Measurements from ENCODE around the gene KCTD11. TPM values are rescaled to one million over a fixed set of nuclear protein-coding genes. Genes with fewer than 3 reads are reported as not detected.

KCTD11 gene
- total RNA-seq, 4 donors from 2014 or later: 30.3 to 65.4 (median 42.8) TPM

DNA sequence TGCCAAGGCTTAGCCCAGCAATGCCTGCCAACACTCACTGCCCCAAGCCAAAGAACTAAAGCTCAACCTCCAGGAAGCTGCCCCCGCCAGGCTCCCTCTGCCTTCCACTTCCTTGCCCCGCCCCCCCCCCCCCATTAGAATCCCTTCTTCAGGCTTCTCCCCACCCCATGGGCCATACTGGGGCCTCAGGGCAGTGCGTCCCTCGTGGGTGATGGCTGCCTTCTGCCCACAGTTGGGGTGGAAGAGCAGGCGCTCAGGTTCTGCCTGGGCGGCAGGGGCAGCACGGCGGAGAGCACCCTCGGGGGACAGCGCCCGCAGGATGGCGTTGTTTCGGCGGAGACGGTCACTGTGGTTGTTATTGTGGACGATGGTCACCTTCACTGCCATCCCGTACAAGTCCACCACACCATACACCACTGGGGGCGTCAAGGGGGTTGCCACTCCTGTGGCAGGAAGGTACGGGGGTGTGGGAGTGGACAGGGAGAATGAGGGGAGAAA, 26.9 kb upstream of the KCTD11 start:
- no peak for DNase-seq (ENCODE audit: low spot score in 2 of 2)
- WGBS, 2 donors: 89 to 95% methylated on average over 18 to 19 of the region's 19 CpGs
- no peak overlapping the region for H3K4me3 ChIP-seq (ENCODE audit: low read depth, poor library complexity, severe bottlenecking)
- no peak for TF ChIP-seq POLR2A (IDR thresholded peaks at IDR 0.05)
- TF ChIP-seq, protein P1, sequence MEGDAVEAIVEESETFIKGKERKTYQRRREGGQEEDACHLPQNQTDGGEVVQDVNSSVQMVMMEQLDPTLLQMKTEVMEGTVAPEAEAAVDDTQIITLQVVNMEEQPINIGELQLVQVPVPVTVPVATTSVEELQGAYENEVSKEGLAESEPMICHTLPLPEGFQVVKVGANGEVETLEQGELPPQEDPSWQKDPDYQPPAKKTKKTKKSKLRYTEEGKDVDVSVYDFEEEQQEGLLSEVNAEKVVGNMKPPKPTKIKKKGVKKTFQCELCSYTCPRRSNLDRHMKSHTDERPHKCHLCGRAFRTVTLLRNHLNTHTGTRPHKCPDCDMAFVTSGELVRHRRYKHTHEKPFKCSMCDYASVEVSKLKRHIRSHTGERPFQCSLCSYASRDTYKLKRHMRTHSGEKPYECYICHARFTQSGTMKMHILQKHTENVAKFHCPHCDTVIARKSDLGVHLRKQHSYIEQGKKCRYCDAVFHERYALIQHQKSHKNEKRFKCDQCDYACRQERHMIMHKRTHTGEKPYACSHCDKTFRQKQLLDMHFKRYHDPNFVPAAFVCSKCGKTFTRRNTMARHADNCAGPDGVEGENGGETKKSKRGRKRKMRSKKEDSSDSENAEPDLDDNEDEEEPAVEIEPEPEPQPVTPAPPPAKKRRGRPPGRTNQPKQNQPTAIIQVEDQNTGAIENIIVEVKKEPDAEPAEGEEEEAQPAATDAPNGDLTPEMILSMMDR (IDR thresholded peaks at IDR 0.05): no peak
- intact Hi-C loops (cut with DNase I; ENCODE audit: low total_unique reads): no loop called here

DNA sequence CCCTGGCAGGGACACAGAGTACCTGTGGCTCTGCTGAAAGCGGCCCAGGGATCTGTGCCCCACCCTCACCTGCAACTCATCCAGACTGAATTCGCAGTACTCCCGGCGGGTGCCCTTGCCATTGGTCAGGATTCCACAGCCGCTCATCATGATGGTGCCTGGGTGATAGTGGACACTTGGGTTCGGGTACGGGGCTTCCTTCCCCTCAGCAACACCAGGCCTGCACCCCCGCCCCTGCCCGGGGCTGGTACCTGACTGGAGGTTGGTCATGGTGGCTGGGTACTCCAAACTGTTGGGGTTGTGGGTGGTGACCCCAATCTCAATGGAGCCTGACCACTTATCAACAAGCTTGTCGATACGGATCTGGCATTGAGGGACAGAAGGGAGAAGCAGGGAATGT, 25.8 kb upstream of the KCTD11 start:
- no peak overlapping the region for H3K4me3 ChIP-seq (ENCODE audit: low read depth, poor library complexity, severe bottlenecking)
- WGBS, 2 donors: 86 to 88% methylated on average over 11 of the region's 11 CpGs
- TF ChIP-seq, protein P1 (IDR thresholded peaks at IDR 0.05): no peak
- no peak for TF ChIP-seq POLR2A (IDR thresholded peaks at IDR 0.05)
- intact Hi-C loops (cut with DNase I; ENCODE audit: low total_unique reads): no loop called here
- DNase-seq (ENCODE audit: low spot score in 2 of 2): no peak

DNA sequence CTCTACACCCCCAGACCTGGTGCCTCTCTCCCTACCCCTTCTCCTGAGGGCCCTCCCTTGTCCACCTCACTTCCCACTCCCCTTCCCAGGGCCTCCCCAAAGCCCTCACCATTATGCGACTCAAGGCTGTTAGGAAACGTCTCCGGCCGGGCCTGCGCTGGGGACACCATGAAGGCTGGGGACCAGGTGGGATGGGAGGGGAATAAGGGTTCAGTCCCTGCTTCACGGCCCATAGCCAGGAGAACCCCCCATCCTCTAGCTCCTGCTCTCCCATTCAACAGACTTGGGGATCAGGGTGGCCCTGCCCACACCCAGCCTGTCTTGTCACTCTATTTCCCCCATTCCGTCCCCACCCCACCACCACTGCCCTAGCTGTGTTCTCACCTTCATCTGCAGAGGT, 24.9 kb upstream of the KCTD11 start:
- WGBS, 2 donors: 85 to 93% methylated on average over 7 of the region's 7 CpGs

DNA sequence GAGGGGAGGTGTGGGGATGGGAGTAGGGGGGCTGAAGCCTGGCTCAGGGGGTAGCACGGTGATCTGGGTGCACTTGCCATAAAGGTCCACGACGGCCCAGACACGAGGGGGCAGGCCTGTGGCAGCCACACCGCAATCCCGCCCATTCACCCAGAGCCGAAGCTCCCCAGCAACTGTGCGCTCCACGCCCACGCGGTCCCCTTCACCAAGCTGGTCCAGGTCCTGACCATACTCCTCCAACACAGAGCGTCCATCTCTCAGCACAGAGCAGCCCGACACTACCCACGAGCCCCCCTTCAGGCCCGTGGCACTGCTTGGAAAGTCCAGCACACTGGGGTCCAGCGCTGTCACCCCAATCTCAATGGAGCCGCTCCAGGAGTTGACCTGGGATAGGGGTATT, 24.5 kb upstream of the KCTD11 start:
- TF ChIP-seq POLR2A (IDR thresholded peaks at IDR 0.05): no peak
- TF ChIP-seq, protein P1 (IDR thresholded peaks at IDR 0.05): no peak
- intact Hi-C loops (cut with DNase I; ENCODE audit: low total_unique reads): no loop called here
- H3K4me3 ChIP-seq (ENCODE audit: low read depth, poor library complexity, severe bottlenecking): no peak overlapping the region
- DNase-seq (ENCODE audit: low spot score in 2 of 2): no peak
- WGBS, 2 donors: 79 to 84% methylated on average over 17 of the region's 17 CpGs

More for the DNA sequence above, 24.9 kb upstream of the KCTD11 start:
- intact Hi-C loops (cut with DNase I; ENCODE audit: low total_unique reads): no loop called here
- DNase-seq (ENCODE audit: low spot score in 2 of 2): no peak
- H3K4me3 ChIP-seq (ENCODE audit: low read depth, poor library complexity, severe bottlenecking): no peak overlapping the region
- TF ChIP-seq POLR2A (IDR thresholded peaks at IDR 0.05): no peak
- TF ChIP-seq, protein P1 (IDR thresholded peaks at IDR 0.05): no peak

DNA sequence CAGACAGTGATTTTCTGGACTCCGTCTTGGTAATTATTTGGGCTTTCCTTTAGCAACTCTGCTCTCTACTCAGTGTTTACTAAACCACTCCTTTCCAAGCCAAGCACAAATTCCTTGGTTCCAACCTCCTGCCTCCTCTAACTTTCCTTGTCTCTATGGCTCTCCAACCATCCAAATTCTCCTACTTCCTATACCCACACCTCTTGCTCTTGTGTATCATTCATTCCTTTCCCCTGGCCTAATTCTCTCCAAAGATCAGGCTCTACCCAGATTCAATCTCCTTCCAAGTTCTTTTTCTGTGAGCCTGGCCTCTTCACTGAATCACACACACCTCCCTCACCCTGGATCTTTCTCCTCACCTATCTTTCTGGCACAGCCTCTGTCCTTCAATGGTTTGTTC, 24.0 kb upstream of the KCTD11 start:
- intact Hi-C loops (cut with DNase I; ENCODE audit: low total_unique reads): loop anchor here (2.0 kb wide), 1 partner anchor 75 kb away; no protein-coding TSS in a partner anchor
- no peak overlapping the region for H3K4me3 ChIP-seq (ENCODE audit: low read depth, poor library complexity, severe bottlenecking)
- DNase-seq (ENCODE audit: low spot score in 2 of 2): no peak
- TF ChIP-seq POLR2A (IDR thresholded peaks at IDR 0.05): no peak
- TF ChIP-seq, protein P1 (IDR thresholded peaks at IDR 0.05): no peak
- 64 to 73% methylated on average over 1 of the region's 1 CpG for WGBS, 2 donors

DNA sequence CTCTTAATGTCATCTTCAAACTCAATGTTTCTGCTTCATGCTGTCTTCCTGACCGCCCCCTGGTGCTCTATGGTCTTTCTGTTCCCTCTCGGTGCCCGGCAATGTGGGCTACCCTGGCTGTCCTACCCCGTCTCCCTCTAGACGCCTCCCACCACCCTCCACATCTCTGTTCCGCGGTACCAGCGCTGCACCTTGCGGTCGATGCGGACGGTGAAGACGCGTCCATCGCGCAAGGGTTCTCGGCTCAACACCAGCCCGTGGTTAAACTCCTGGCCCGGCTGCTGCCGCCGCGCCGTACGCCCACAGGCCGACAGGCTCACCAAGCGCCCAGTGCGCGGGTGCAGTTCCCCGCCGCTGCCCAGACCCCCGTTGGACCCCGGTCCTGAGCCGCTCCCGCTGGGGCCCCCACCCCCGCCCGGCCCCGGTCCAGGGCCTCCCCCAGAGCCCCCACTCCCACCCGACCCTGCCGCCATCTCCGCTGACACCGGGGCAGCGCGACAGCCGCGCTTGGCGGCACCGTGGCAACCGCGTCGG, 23.1 kb upstream of the KCTD11 start, which contains the start of gene NEURL4:
TSS of gene NEURL4 (minus strand) at position 496 of the 534 bp plus-strand sequence. CDS start at position 473, 23 bp downstream.
- intact Hi-C loops (cut with DNase I; ENCODE audit: low total_unique reads): loop anchor here (2.0 kb wide), 1 partner anchor 74 kb away; no protein-coding TSS in a partner anchor
- peak within 1 kb of the TSS; percentile 66 for H3K4me3 ChIP-seq (ENCODE audit: low read depth, poor library complexity, severe bottlenecking)
- TF ChIP-seq, protein P1 (IDR thresholded peaks at IDR 0.05): no peak
- TF ChIP-seq POLR2A (IDR thresholded peaks at IDR 0.05): no peak
- WGBS, 2 donors: 0 to 1% methylated on average over 17 to 38 of the region's 50 CpGs
- DNase-seq (ENCODE audit: low spot score in 2 of 2): no peak

Data from lower leg skin (tissue), 4 donors.